ENCODE results near the gene PRKCE.

The PRKCE gene

DNA sequence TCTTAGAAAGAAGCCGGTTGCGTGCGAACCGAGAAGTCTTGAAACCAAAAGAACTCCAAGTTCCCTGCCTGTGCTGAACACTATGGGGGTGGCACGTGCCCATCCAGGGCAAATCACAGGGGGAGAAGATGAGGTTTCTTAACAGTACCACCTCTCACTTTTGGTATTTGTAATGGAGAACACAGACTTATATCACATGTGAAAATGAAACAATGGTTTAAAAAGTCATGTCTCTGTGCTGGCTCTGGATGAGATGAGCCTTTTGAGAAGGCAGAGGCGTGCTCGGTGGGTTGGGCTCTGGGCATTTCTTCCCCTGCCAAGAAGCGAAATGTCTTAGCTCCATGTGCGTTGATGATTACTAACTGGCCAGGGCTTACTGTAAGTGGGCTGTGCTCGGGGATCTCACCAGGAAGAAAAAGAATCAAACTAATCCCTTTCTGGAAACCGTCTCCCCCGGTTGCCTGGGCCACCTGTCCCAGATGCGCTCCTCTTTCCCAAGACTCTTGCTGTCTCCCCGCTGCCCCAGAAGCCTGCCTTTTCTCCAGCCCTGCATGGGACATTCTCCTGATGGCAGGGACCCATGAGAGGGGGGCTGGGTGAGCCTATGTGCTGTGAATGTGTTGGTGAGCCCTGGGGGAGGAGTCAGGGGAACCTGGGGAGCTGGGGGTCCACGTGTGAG, 252.9 kb downstream of the PRKCE start:
- TF ChIP-seq, protein P1, sequence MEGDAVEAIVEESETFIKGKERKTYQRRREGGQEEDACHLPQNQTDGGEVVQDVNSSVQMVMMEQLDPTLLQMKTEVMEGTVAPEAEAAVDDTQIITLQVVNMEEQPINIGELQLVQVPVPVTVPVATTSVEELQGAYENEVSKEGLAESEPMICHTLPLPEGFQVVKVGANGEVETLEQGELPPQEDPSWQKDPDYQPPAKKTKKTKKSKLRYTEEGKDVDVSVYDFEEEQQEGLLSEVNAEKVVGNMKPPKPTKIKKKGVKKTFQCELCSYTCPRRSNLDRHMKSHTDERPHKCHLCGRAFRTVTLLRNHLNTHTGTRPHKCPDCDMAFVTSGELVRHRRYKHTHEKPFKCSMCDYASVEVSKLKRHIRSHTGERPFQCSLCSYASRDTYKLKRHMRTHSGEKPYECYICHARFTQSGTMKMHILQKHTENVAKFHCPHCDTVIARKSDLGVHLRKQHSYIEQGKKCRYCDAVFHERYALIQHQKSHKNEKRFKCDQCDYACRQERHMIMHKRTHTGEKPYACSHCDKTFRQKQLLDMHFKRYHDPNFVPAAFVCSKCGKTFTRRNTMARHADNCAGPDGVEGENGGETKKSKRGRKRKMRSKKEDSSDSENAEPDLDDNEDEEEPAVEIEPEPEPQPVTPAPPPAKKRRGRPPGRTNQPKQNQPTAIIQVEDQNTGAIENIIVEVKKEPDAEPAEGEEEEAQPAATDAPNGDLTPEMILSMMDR (IDR thresholded peaks at IDR 0.05; ENCODE audit: insufficient read depth, low read depth, low read length, missing control alignments) = no peak
- no peak overlapping the region for H3K4me3 ChIP-seq (ENCODE audit: low read length)
- DNase-seq (ENCODE audit: low read depth) = no peak

DNA sequence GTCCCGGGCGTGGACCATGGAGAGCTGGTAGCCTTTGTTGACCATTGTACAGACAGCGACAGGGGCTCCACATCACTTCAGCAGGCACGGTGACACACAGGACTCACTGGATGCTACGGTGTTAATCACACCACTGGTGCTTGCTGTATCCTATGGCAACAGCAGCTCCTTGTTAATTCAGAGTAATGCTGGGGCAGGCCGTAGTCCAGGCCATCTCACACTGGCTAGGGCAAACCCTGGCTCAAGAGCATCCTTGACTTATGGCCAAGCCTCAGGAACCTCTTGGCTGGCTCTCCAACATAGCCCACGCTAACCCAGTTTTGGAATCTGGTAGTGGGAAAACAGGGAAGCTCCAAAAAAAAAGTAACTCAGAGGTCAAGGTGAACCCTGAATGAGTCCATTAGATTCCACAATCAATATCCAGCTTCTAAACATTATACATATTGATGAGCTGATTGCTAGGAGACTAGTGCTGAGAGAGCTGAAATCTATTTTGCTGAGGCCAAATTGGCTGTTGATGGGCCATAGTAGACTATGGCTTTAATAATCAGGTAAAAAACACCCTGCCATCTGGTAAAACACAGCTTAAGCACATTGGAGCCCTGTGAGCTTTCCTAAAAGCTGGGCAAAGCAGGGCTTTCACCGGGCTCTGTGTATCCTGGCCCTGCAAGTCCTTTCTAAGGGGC, 253.6 kb downstream of the PRKCE start:
- no peak overlapping the region for H3K4me3 ChIP-seq (ENCODE audit: low read length)
- TF ChIP-seq, protein P1 (IDR thresholded peaks at IDR 0.05; ENCODE audit: insufficient read depth, low read depth, low read length, missing control alignments) = no peak
- no peak for DNase-seq (ENCODE audit: low read depth)

DNA sequence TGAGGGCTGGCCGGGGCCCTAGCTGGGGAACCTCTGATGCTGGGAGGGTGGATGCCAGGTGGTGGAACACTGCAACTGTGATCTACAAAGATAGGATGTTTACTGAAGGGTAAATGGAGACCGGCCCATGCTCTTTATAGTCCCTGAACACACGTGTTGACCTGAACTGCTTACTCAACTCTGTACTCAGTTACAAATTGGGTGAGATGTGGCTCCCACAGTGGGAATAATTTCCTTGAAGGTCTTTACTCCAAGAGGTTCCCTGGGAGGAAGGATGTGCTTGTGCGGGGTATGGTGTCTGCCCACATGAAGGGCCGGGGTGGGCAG, 254.1 kb downstream of the PRKCE start:
- TF ChIP-seq, protein P1 (IDR thresholded peaks at IDR 0.05; ENCODE audit: insufficient read depth, low read depth, low read length, missing control alignments) = no peak
- H3K4me3 ChIP-seq (ENCODE audit: low read length) = no peak overlapping the region
- no peak for DNase-seq (ENCODE audit: low read depth)

DNA sequence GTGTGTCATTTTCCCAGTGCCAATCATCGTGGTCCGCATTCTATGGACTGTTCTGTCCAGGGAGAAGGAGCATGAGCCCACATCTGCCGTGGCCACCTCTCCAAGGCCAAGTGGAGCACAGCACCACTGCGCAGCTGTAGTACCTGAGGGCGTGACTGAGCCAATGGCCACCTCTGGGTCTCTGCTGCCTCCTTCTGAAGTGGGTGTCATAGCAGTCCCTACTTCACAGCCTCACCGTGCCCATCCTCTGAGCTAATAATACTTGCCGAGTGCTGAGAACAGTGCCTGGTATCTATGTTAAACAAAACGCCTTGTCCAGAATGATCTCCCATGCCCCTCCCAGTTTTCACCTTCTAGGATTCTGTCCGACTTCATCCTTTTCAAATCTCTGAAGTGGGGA, 256.1 kb downstream of the PRKCE start:
- TF ChIP-seq, protein P1 (IDR thresholded peaks at IDR 0.05; ENCODE audit: insufficient read depth, low read depth, low read length, missing control alignments) = no peak
- no peak for DNase-seq (ENCODE audit: low read depth)
- no peak overlapping the region for H3K4me3 ChIP-seq (ENCODE audit: low read length)

DNA sequence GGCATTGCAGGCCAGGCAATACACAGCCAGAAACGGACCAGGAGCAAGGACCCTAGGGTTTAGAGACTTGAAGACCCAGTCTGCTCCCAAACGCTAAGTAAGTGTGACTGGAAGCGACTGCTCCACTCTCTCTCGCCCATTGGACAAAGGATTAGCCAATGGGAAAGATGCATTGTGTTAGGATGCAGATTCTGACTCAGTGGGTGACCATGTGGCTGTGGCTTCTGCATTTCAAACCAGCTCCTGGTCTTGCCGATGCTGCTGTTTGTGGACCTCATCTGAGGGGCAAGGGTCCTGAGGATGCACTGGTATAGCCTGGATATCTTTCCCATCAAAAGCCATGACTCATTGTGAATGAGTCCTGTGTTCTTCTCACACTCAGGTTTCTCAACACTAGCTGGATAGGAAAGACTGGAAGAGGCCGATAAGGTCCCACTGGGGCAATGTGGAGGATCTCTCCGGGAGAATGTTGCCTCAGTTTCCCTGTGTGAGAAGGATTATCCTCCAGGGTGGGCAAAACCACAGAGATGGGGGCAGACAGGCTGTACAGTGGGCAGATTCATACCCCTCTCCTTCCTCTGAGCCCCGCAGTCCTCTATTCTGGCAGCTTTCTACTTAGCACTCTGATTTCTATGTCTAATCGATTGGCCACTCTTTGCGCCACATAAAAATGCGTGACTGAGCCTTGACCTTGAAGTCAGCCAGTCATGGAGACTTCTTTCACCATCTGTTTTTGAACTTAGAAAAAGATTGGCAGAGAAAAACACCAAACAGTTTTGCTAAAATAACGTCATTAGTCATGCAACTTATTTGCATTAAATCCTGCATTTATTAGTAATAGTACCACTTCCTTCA, 257.1 kb downstream of the PRKCE start:
- TF ChIP-seq, protein P1 (IDR thresholded peaks at IDR 0.05; ENCODE audit: insufficient read depth, low read depth, low read length, missing control alignments) = no peak
- peak; percentile 36 for DNase-seq (ENCODE audit: low read depth)
- no peak overlapping the region for H3K4me3 ChIP-seq (ENCODE audit: low read length)

DNA sequence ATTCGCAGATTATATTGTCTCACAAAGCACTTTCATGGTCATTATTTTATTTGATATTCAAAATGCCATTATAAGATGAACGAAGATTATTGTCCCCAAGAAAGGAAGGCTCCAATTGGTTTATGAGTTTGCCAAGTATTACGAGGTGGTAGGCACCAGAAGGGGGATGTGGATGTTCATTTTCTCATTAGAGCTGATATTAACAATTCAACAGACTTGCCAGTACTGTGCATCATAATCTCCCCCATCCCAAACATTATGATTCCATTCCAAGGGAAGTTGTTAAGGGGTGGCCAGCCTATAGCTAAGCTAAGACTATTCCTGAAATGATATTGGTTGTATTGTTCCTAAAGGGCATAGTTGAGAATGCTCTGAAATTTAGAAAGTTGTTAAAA, 257.7 kb downstream of the PRKCE start:
- TF ChIP-seq, protein P1 (IDR thresholded peaks at IDR 0.05; ENCODE audit: insufficient read depth, low read depth, low read length, missing control alignments) = no peak
- no peak overlapping the region for H3K4me3 ChIP-seq (ENCODE audit: low read length)
- no peak for DNase-seq (ENCODE audit: low read depth)
